GM19239 (cell line): Measurements from ENCODE around the gene CLIC6.
"Not testable (repeated sequence)": the region's sequence is repeated elsewhere in the genome, so short reads cannot be mapped to it uniquely, and the experiment has no call there.

ENCODE experiments used
- DNase-seq: peaks from one replicate; pipeline ENCODE4 v3.0.0; 2011; ENCODE audit warnings: low spot score; ENCODE audit not compliant: insufficient read length
- FAIRE-seq: peaks from 2 replicates; lab custom pipeline; 2011; peaks lifted over from hg19 to GRCh38; lab: Jason Lieb, UNC

Gene CLIC6

DNA sequence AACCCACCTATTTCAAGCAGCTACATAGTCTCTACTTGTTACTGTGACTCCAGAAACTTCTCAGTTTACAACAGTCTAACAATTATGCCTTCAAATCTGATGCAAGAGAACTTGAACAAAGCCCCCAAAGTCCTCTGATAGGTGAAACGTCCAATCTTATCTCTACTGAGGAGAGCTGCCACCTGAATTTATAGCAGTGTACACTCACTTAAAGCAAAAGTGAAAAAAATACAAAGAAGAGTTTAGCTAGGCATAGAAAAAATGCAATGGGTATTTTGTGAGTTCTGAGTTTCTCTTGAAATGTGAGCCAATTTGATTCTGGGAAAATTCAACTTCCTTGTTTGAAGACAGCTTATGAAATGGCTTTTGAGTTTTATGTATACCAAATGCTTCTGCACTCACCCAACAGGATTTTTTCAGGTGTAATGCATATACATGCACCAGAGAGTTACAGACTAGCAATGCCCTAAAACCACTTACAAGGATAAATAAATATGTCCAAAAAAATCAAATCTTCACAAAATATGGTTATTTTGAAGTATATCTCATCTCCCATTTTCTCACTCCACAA is 17.8 kb upstream of the CLIC6 start:
- no peak for FAIRE-seq

DNA sequence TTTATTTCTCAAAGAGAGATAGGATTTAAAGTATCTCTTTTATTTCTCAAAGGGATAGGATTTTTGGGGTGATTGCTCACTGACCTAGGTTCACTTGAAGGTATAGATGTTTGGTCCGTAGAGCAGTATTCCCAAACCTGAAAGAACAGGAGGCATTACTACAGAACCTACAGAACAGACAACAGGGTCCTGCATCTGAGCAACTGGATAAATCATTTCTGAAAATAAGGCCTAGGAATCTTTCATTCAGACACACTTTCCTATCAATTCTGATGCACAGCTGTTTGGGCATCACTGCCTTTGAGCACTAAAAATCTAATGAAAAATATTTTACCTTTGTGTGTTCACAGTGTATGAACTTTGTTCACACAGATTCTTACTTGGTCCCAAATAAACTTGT is 17.2 kb upstream of the CLIC6 start:
- DNase-seq, result no peak
- no peak for FAIRE-seq

More for the DNA sequence above, 17.8 kb upstream of the CLIC6 start:
- no peak for DNase-seq

- DNase-seq, result no peak
- FAIRE-seq, result no peak
Measured at GRCh38 chr21:34653522-34653921, 15.3 kb upstream of the CLIC6 start.

DNA sequence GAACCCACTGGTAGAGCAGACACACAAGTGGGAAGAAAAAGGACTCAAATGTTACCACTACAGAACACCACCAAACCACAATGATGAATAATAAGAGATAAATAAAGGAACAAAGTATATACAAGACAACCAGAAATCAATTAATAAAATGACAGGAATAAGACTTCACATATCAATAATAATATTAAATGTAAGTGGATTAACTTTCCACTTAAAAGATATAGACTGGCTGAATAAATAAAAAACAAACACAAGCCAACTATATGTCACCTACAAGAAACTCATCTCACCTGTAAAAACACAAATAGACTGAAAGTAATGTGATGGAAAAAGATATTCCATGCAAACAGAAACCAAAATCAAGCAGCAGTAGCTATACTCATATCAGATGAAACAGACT is 6.9 kb upstream of the CLIC6 start:
- no peak for DNase-seq
- FAIRE-seq, result no peak

DNA sequence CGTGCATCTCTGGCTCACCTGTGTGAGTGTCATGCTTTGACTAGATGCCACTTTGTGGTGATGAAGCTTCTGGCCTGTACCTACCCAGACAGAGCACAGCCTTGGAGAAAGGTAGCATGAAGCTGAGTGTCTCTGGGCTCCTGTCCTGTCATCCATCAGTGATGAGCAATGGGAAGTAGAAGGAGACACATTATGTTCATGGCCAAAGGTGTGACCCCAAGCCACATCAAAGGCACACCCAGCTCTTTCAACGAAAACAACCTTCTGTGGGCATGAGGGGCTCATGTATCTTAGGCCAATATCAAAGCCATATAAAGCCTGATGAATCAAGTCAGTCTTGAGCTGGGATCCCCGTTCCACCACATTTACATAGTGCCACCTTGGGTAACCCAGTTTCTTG is 1.0 kb upstream of the CLIC6 start:
- DNase-seq (no peak), FAIRE-seq (no peak)

- DNase-seq (no peak), FAIRE-seq (no peak)
Measured at GRCh38 chr21:34669149-34669879, 520 bp downstream of the CLIC6 start.

GRCh38 chr21:34669880-34670219 is 1.1 kb downstream of the CLIC6 start:
- FAIRE-seq, DNase-seq: not testable (repeated sequence)

DNA sequence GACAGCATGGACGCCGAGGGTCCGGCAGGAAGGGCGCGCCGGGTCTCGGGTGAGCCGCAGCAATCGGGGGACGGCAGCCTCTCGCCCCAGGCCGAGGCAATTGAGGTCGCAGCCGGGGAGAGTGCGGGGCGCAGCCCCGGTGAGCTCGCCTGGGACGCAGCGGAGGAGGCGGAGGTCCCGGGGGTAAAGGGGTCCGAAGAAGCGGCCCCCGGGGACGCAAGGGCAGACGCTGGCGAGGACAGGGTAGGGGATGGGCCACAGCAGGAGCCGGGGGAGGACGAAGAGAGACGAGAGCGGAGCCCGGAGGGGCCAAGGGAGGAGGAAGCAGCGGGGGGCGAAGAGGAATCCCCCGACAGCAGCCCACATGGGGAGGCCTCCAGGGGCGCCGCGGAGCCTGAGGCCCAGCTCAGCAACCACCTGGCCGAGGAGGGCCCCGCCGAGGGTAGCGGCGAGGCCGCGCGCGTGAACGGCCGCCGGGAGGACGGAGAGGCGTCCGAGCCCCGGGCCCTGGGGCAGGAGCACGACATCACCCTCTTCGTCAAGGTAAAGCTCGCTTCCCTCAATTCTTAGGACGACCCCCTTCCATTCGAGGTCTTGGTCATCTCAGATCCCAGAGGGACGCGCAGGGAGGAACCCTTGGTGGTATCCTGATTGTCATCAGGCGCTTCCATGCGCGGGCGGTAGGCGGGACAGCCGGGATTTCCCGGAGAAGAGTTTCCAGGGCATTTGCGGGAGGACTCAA is 1.6 kb downstream of the CLIC6 start:
- no peak for FAIRE-seq

GRCh38 chr21:34670962-34671348 is 2.2 kb downstream of the CLIC6 start:
- DNase-seq (no peak), FAIRE-seq (peak; percentile 58)

More for the DNA sequence above, 1.6 kb downstream of the CLIC6 start:
- DNase-seq, result no peak

GRCh38 chr21:34671462-34671861 is 2.7 kb downstream of the CLIC6 start:
- FAIRE-seq, result no peak
- no peak for DNase-seq

DNA sequence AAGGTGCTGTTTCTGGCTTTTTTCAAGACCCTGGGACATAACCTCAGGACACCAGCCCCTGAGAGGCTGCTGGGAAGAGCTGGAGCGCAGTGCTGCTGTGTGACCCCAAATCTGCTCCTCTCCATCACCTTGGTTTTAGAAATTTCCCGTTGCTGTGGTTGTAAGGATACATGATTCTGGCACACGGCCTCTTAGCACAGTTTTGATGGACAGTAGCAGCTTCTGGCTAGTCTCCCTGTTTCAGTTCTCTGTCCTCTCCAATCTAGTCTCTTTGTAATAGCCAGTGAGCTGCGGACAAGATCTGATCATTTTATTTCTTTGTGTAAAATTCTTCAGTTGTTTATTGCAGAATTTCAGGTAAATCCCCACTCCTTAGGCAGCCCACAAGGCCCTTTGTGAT is 3.1 kb downstream of the CLIC6 start:
- FAIRE-seq (no peak), DNase-seq (no peak)

DNA sequence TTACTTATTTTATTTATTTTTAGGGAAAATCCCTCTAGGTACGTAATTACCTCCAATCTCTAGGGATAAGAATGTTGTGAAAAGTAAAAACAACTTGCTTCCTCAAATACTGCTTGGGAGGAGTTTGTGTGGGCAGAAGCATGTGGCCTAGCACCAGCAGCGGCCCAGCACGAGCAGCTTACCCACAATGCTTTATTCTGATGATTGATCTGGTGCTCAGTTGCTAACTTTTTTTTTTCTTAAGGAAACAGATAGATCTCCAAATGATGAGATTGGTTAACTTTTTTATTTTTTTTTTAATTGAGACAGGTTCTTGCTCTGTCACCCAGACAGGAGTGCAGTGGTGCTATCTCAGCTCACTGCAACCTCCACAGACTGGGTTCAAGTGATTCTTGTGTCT is 4.2 kb downstream of the CLIC6 start:
- DNase-seq (no peak), FAIRE-seq (no peak)

DNA sequence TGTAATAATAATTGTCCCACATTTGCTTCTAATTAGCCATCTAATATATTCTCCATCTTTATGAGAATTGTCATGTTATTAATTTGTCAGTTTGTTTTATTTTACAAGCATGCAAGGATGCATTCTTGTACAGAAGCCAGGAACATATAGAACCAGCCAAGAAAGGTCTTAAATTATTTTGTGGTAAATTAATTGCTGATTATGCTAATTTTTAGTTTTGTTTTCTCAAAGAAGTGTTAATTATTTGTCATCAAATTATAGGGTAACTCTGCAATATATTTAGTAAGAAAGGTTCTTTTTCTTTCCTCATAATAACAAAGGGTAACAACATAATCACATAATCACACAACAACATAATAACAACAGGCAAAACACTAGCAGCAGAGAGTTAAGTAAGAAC is 5.7 kb downstream of the CLIC6 start:
- no peak for FAIRE-seq
- DNase-seq, result no peak

DNA sequence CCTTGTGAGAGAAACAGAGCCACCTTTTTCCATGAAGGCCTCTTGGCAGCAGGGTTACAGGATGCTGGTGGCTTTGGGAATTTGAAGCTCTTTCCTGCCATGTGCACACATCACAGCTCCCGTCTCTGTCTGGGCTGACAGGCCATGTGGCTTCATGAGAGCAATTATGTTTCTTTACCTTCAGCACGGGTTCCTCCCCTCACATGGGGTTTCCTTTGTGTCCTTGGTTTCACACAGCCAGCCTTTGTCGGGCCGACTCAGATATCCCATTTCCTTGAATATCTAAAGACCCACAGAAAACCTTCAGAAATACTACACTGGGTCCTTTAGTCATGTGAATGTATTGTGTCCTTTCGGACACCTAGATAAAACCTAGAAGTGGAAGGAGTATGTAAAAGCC is 7.1 kb downstream of the CLIC6 start:
- no peak for FAIRE-seq
- no peak for DNase-seq

DNA sequence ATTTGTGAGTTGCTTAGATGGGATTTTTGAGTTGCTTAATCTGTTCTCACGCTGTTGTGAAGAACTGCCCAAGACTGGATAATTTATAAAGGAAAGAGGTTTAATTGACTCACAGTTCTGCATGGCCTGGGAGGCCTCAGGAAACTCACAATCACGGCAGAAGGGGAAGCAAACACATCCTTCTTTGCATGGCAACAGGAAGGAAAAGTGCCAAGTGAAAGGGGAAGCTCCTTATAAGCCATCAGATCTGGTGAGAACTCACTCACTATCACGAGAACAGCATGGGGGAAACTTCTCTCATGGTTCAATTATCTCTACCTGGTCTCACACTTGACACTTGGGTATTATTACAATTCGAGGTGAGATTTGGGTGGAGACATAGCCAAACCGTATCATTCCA is 10.3 kb downstream of the CLIC6 start:
- DNase-seq (no peak), FAIRE-seq (no peak)

DNA sequence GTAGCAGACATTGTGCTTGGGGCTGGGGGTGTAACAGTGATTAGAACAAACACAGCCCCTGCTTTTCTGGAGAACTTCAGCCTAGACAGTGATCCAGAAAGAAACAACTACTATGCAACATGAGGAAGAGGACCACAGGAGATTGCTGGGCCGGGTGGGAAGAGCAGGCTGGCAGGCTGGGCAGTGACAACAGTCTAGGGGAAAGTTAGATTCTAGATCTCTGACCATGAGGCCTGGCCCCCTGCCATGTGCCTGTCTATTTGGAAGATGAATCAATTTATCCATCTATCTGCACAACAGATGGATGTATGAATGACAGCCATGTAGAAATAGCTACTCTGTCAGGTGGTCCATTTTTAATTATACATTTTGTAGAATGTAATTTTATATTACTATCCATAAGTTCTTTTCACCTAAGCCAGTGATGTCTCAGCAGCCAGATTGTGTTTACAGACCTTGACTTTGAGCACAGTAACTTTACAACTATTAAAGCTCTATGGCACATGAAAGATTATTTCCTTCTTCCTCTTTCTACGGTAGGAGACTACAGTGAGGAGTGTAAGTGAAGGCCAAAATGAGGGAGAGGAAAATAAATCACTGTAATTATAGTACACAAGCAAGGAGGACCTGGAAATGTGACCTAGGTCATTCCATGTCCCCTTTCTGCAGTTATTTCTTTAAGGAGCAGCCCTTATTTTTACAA is 15.5 kb downstream of the CLIC6 start:
- no peak for FAIRE-seq
- no peak for DNase-seq

GRCh38 chr21:34687065-34687464 is 18.3 kb downstream of the CLIC6 start:
- no peak for DNase-seq

GRCh38 chr21:34687745-34688144 is 19.0 kb downstream of the CLIC6 start:
- no peak for FAIRE-seq
- DNase-seq, result no peak

More at GRCh38 chr21:34687065-34687464, 18.3 kb downstream of the CLIC6 start:
- no peak for FAIRE-seq

DNA sequence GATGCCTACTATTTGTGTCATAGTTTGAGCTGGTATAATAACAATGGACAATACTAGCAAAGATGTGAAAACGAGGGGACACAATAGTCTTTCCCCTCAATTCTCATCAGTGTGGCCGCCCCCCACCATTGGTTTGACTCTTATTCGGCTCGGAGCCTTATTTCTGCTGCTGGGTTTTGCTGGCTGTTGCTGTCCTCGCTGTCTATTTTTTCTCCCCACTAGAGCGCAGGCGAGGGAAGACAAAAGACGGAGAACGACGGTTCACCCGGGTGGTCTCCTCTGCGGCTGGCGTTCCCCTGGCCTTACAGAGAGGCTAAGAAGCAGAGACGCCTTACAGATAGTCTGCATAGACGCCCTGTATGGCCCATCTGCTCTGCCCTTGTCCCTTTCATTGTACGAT is 19.4 kb downstream of the CLIC6 start:
- FAIRE-seq, result no peak
- DNase-seq, result no peak

- DNase-seq (no peak), FAIRE-seq (no peak)
Measured at GRCh38 chr21:34688715-34689114, 19.9 kb downstream of the CLIC6 start.
